GM21526 (cell line): ENCODE results near the gene CACNA2D3.
"Not testable (repeated sequence)": the region's sequence is repeated elsewhere in the genome, so short reads cannot be mapped to it uniquely, and the experiment has no call there.

Experiments
- ATAC-seq: cut with Tn5 transposase; IDR thresholded peaks from one replicate; pipeline ENCODE4 v1.9.1; 2021; ENCODE audit warnings: moderate library complexity; ENCODE audit not compliant: unreplicated experiment, low FRiP score

The CACNA2D3 gene

GRCh38 chr3:55077726-55078125 lies 955.4 kb downstream of the CACNA2D3 start:
- ATAC-seq = no peak

- ATAC-seq = no peak
Measured at GRCh38 chr3:55078876-55079275, 956.5 kb downstream of the CACNA2D3 start.

- no peak for ATAC-seq
Measured at GRCh38 chr3:55085231-55085630, 962.9 kb downstream of the CACNA2D3 start.

GRCh38 chr3:55089211-55089610 lies 966.9 kb downstream of the CACNA2D3 start:
- no peak for ATAC-seq

GRCh38 chr3:55090291-55090690 lies 967.9 kb downstream of the CACNA2D3 start:
- ATAC-seq = no peak

- ATAC-seq = no peak
Measured at GRCh38 chr3:55090746-55091145, 968.4 kb downstream of the CACNA2D3 start.

GRCh38 chr3:55091381-55092225 lies 969.3 kb downstream of the CACNA2D3 start:
- ATAC-seq = no peak

- no peak for ATAC-seq
Measured at GRCh38 chr3:55094676-55095075, 972.3 kb downstream of the CACNA2D3 start.

- ATAC-seq = no peak
Measured at GRCh38 chr3:55097441-55097840, 975.1 kb downstream of the CACNA2D3 start.

- ATAC-seq = no peak
Measured at GRCh38 chr3:55105647-55106046, 983.3 kb downstream of the CACNA2D3 start.

- ATAC-seq = no peak
Measured at GRCh38 chr3:55107187-55107586, 984.8 kb downstream of the CACNA2D3 start.

- ATAC-seq = not testable (repeated sequence)
Measured at GRCh38 chr3:55111906-55112305, 989.6 kb downstream of the CACNA2D3 start.

GRCh38 chr3:55118451-55118850 lies 996.1 kb downstream of the CACNA2D3 start:
- no peak for ATAC-seq

- ATAC-seq = no peak
Measured at GRCh38 chr3:55119268-55119667, 996.9 kb downstream of the CACNA2D3 start.

- ATAC-seq = no peak
Measured at GRCh38 chr3:55122312-55122711, 1000.0 kb downstream of the CACNA2D3 start.
